SU-DHL-6 (cell line): ENCODE data around the gene ARFGAP1.

Experiments used
- CTCF ChIP-seq: fragments of 200-600 bp; sonication (generic); IDR thresholded peaks from one replicate; pipeline ENCODE4 v1.5.1; 2017; ENCODE audit warnings: antibody characterized with exemption, mild to moderate bottlenecking, low read length, moderate library complexity; ENCODE audit not compliant: insufficient read depth, poor library complexity, severe bottlenecking
- EZH2phosphoT487 ChIP-seq: fragments of 200-600 bp; sonication (generic), shearing (Covaris generic); conservative IDR thresholded peaks from 2 replicates; pipeline ENCODE4 v1.6.1; 2018; ENCODE audit warnings: mild to moderate bottlenecking, antibody characterized with exemption, low read length, moderate library complexity, mixed read lengths

GRCh38 chr20:63286781-63287696, 14.4 kb downstream of the ARFGAP1 start:
- TF ChIP-seq EZH2phosphoT487: no peak
- no peak for TF ChIP-seq CTCF
